Left ventricle myocardium inferior (tissue), 1 donor: ENCODE measurements around the gene SP2. TPM values are rescaled to one million over a fixed set of nuclear protein-coding genes. Genes with fewer than 3 reads are reported as not detected.
"Not testable (repeated sequence)": the region's sequence is repeated elsewhere in the genome, so short reads cannot be mapped to it uniquely, and the experiment has no call there.

ENCODE experiments used
- DNase-seq: peaks from one replicate; pipeline ENCODE4 v3.0.0-alpha.2; 2020
- H3K27ac ChIP-seq: fragments of 200-600 bp; replicated peaks from 2 replicates; pipeline ENCODE4 v1.8.0; 2021
- H3K27me3 ChIP-seq: fragments of 200-600 bp; 2 replicates; pipeline ENCODE4 v1.8.0; 2021; ENCODE audit warnings: low read depth
- H3K36me3 ChIP-seq: fragments of 200-600 bp; 2 replicates; pipeline ENCODE4 v1.8.0; 2021
- H3K4me1 ChIP-seq: fragments of 200-600 bp; 2 replicates; pipeline ENCODE4 v1.8.0; 2021
- H3K4me3 ChIP-seq: fragments of 200-600 bp; 2 replicates; pipeline ENCODE4 v1.8.0; 2021; ENCODE audit warnings: mild to moderate bottlenecking, moderate library complexity
- H3K9me3 ChIP-seq: fragments of 200-600 bp; replicated peaks from 2 replicates; pipeline ENCODE4 v1.8.0; 2021
- intact Hi-C: fragments of 100-400 bp; cut with micrococcal nuclease; formaldehyde crosslinking; loops from one replicate; pipeline ENCODE4 v1.11.0; 2022
- total RNA-seq: library from RNA; stranded (reverse); fragmentation: NEBNext Ultra II Directional; extraction: Animal tissue kit (Norgen Biotek cat#: 25700); gene quantifications from one replicate; pipeline ENCODE4 v1.2.1, GENCODE V29; 2021
- TF ChIP-seq, protein P1 (sequence below): fragments of 200-600 bp; IDR thresholded peaks from 2 replicates; pipeline ENCODE4 v1.8.0; 2021; ENCODE audit warnings: antibody characterized with exemption, mild to moderate bottlenecking, borderline replicate concordance
- donor health status: DM: no; HTN: yes; CAD: no; lungs with severe emphysema.

SP2 gene
- total RNA-seq, 1 donor from 2014 or later: 13.9 TPM

DNA sequence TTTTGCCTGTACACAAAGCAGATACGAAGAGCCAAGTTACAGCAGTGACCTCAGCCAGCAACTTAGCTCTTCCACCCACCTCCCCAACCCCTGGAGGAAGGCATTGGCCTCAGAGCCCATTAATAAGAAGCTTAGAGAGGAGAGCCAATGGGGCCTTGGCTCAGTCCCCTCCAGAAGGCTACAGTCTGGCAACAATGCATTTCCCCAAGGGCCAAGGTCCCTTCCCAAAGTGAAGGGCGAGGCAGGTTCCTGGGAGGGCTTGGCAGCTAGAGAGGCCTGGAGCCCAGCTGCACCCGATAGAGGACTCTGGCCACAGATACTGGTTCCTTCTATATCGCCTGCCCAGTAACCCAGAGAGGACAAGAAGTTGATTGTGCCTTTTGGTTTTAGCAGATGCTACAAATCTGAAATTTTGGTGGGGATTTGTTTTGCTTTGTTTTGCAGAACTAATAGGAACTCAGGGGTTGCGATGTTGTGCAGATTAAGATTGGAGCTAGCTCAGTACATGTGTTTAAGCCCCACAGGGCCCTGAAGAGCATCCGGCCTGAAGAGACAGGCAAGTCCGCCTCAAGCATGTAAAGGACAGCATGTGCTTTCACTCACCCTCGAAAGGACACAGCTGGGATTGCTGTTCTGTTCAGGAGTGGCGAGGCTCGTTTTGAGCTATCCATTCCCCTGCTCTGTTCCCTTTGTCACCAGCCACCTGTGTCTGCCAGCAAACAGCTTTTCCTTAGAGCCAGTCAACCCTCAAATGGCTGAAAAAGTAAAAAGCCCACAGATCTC is 33.4 kb downstream of the SP2 start:
- peak overlapping the region; percentile 80 for H3K27ac ChIP-seq
- no peaks in the 10 kb centered on the region for H3K27me3 ChIP-seq
- H3K4me3 ChIP-seq: no peak overlapping the region
- peaks cover 58% of the 10 kb centered on the region for H3K36me3 ChIP-seq
- peak; percentile 56 for DNase-seq
- no peaks in the 10 kb centered on the region for H3K9me3 ChIP-seq
- H3K4me1 ChIP-seq: peaks cover 30% of the 10 kb centered on the region
- intact Hi-C loops: no loop called here
- TF ChIP-seq, protein P1, sequence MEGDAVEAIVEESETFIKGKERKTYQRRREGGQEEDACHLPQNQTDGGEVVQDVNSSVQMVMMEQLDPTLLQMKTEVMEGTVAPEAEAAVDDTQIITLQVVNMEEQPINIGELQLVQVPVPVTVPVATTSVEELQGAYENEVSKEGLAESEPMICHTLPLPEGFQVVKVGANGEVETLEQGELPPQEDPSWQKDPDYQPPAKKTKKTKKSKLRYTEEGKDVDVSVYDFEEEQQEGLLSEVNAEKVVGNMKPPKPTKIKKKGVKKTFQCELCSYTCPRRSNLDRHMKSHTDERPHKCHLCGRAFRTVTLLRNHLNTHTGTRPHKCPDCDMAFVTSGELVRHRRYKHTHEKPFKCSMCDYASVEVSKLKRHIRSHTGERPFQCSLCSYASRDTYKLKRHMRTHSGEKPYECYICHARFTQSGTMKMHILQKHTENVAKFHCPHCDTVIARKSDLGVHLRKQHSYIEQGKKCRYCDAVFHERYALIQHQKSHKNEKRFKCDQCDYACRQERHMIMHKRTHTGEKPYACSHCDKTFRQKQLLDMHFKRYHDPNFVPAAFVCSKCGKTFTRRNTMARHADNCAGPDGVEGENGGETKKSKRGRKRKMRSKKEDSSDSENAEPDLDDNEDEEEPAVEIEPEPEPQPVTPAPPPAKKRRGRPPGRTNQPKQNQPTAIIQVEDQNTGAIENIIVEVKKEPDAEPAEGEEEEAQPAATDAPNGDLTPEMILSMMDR: no peak

DNA sequence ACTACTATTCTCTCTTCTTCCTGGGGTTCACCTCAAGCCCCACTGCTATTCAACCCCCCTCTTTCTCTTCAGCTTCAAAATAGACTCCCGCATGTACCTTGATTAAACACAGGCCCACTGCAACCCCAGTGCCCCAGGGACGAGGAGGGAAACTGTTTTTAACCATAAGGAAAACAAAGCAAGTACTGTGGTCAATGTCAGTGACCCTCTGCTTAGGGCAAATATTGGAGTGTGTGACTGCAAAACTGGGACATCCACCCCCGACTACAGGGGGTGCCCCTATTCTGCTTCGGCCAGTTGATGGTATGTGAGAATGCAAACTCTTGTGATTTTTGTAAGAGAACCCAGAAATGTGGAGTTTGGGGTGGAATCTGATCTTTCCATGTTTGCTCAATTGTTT is 35.8 kb downstream of the SP2 start:
- Histone ChIP-seq H3K36me3 (peaks cover 34% of the 10 kb centered on the region), H3K4me1 (peaks cover 24% of the 10 kb centered on the region), H3K9me3 (no peaks in the 10 kb centered on the region), H3K4me3 (no peak overlapping the region), H3K27me3 (no peaks in the 10 kb centered on the region), H3K27ac (peak overlapping the region; percentile 80)
- no peak for DNase-seq
- intact Hi-C loops: no loop called here
- TF ChIP-seq, protein P1: no peak

DNA sequence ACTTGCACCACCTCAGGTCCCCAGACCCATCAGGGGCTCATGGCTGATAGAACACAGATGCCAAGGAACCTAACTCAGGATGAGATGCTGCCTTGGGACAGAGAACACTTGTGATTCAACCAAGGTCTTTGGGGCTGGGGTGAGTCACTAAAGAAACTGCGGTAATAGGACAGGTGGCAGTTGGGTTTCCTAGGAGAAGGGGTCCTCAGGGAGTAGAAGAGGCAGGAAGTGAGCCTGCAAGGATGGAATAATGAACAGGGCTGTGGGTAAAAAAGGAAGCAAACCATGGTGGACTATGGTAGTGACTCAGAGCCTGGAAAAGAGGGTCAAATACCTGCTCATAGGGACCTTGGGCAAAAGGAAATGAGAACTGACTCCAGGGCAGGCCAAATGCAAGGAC is 38.8 kb downstream of the SP2 start:
- H3K36me3 ChIP-seq: peaks cover 14% of the 10 kb centered on the region
- H3K4me1 ChIP-seq: peaks cover 7% of the 10 kb centered on the region
- intact Hi-C loops: no loop called here
- no peaks in the 10 kb centered on the region for H3K9me3 ChIP-seq
- H3K27ac ChIP-seq: no peak overlapping the region
- H3K4me3 ChIP-seq: no peak overlapping the region
- TF ChIP-seq, protein P1: no peak
- no peaks in the 10 kb centered on the region for H3K27me3 ChIP-seq
- no peak for DNase-seq

DNA sequence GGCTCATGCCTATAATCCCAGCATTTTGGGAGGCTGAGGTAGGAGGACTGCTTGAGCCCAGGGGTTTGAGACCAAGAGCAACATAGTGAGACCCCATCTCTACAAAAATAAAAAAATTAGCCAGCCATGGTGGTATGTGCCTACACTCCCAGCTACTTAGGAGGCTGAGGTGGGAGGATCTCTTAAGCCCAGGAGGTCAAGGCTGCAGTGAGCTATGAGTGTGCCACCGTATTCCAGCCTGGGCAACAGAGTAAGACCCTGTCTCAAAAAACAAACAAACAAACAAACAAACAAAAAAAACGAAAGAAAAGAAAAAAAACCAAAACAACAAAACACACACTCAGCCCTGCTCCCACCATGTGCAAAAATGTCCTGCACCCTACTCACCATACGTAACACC is 39.4 kb downstream of the SP2 start:
- H3K4me3 ChIP-seq, DNase-seq, H3K36me3 ChIP-seq, H3K9me3 ChIP-seq, H3K4me1 ChIP-seq, H3K27me3 ChIP-seq, intact Hi-C loops, H3K27ac ChIP-seq: not testable (repeated sequence)

DNA sequence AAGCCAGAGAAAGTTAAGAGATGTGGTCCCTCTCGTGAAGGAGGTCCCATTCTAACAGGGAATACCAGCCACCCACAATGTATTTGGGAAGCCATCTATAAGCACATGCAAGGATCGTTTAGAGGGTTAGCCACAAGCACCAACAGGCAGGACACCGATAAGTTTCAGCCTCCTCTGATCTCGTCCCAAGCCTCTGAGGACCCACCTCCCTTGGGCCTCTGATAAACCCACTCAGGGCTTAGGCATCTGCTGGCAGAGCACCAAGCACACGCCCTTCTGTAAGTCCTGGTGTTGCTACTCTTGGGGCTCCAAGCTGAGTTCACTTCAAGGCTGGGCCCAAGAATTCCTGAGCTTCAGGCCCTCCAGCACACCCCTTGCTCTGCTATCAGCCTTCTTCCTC is 39.9 kb downstream of the SP2 start:
- Histone ChIP-seq H3K4me3 (no peak overlapping the region), H3K27ac (no peak overlapping the region), H3K36me3 (peaks cover 6% of the 10 kb centered on the region), H3K9me3 (no peaks in the 10 kb centered on the region), H3K4me1 (peaks cover 6% of the 10 kb centered on the region), H3K27me3 (no peaks in the 10 kb centered on the region)
- TF ChIP-seq, protein P1: no peak
- intact Hi-C loops: no loop called here
- DNase-seq: no peak

DNA sequence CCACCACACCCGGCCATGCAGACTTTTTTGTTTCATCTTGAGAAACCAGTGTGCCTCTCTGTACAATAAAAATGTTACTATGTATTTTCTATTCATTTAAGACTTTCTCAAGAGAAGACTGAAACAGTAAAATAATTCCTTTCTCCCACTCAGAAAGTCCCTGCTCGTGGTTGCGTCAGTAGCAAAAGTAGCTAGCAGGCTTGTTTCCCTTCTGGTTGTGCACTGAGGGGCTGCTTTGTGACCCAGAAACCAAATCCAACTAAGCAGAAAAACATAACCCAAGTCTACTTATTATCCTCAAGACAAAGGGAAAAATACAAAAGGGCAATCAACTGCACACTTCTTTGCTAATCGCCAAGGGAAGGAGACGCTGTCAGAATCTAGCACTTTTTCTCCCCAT is 41.9 kb downstream of the SP2 start:
- intact Hi-C loops: no loop called here
- TF ChIP-seq, protein P1: no peak

More for the DNA sequence above, 41.9 kb downstream of the SP2 start:
- no peak for DNase-seq
- peaks cover 4% of the 10 kb centered on the region for H3K36me3 ChIP-seq
- no peak overlapping the region for H3K4me3 ChIP-seq
- peaks cover 22% of the 10 kb centered on the region for H3K4me1 ChIP-seq
- no peaks in the 10 kb centered on the region for H3K9me3 ChIP-seq
- H3K27ac ChIP-seq: no peak overlapping the region
- no peaks in the 10 kb centered on the region for H3K27me3 ChIP-seq
